SIG-M5 treated with dmso at 0.1 percent for 504 hours (cell line): Measurements from ENCODE around the gene SPATA31D1.
"Not testable (repeated sequence)": the region's sequence is repeated elsewhere in the genome, so short reads cannot be mapped to it uniquely, and the experiment has no call there.

Source experiments
- DNase-seq: peaks from one replicate; lab custom pipeline; 2025; ENCODE audit not compliant: unreplicated experiment; lab: John Stamatoyannopoulos, UW

The SPATA31D1 gene

DNA sequence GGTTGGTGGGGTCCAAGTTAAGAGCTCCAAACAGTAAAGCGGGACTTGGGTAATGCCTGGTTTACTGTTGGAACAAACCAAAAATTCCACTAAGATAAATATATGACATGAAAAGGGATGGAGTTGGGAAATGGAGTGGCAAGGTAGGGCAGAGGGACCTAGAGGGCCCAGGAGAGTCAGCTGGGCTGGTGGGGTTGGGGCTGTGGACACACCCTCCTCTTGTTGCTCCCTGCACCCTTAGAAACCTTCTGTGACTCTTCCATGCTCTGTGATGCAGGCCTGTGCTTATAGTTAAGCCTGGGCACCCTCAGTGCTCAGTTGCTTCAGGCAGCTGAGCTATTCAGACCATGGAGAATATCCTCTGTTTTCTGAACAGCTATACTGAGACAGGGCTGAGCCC lies at the start of gene SPATA31D1:
SPATA31D1 (plus strand) TSS at position 301 of the 400 bp plus-strand sequence; CDS start at position 348, 47 bp downstream.
- not testable (repeated sequence) for DNase-seq

- not testable (repeated sequence) for DNase-seq
These were observed 45.2 kb upstream of the SPATA31D1 start, which contains the start of gene SPATA31D3 for GRCh38 chr9:81943393-81943792. SPATA31D3 (plus strand) TSS chr9:81943500; CDS start chr9:81943586, 86 bp downstream.

DNA sequence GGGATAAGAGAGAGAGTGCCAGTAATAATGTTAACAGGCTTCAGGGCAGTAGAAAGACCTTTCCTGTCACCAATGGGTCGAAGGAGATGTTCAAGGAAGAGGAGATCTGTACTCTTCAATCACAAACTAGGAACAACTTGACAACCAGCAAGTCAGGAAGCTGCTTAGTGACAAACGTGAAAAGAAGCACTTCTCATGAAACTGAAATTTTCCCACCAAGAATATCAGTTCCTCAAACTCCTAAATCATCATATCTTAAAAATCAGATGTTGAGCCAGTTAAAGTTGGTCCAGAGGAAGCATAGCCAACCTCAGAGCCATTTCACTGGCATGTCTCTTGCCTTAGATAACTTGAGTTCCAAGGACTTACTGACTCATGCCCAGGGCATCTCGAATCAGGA lies 39.9 kb upstream of the SPATA31D1 start:
- DNase-seq = not testable (repeated sequence)

- DNase-seq = no peak
These were observed 35.5 kb upstream of the SPATA31D1 start for GRCh38 chr9:81953096-81953495.

DNA sequence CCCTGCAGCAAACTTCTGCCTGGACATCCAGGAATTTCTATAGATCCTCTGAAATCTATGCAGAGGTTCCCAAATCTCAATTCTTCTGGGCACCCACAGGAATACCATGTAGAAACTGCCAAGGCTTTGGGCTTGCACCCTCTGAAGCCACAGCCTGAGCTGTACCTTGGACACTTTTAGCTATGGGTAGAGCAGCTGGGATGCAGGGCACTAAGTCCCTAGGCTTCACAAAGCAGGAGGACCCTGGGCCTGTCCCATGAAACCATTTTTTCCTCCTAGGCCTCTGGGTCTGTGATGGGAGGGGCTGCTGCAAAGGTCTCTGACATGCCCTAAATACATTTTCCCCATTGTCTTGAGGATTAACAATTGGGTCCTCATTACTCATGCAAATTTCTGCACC lies 32.9 kb upstream of the SPATA31D1 start:
- no peak for DNase-seq

GRCh38 chr9:81964218-81965171 lies 24.1 kb upstream of the SPATA31D1 start:
- DNase-seq = no peak

DNA sequence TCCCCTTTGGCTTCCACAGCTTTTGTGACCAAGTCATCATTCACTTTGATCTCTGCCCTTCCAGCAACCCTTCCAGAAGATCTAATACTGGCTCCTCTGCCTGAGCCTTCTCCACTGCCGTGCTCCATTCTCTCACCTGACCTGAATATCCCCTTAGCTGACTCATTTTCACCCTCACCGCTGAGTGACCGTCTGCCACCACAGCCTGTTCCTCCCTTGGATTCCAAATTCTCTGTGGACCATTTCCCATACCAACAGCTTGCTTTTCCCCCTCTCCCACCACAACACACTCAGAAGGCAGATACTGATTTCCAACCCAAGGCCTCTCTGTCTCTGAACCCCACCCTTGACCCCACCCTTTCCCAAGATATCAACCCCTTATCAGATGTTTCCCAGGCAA lies 20.5 kb upstream of the SPATA31D1 start:
- no peak for DNase-seq

GRCh38 chr9:81969971-81970370 lies 18.6 kb upstream of the SPATA31D1 start:
- no peak for DNase-seq

- DNase-seq = no peak
These were observed 16.8 kb upstream of the SPATA31D1 start for GRCh38 chr9:81971727-81972126.

DNA sequence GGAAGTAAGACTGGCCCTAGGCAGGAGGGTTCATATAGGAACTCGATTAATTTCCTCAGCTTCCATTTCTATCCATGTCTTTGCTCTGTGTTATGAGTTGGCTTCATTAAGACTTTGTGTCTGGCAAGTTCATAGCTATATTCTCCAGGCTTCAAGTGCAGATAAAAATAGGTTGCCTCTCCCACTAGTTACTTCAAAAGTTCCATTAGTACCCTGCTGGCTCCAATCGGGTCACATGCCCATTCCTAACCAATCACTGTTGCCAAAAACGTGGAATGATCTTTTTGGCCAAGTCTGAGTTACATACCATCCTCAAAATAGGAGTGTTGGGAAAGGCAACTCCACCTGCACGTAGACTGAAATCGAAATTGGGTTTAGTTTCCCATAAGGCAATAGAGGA lies 13.8 kb upstream of the SPATA31D1 start:
- DNase-seq = no peak

DNA sequence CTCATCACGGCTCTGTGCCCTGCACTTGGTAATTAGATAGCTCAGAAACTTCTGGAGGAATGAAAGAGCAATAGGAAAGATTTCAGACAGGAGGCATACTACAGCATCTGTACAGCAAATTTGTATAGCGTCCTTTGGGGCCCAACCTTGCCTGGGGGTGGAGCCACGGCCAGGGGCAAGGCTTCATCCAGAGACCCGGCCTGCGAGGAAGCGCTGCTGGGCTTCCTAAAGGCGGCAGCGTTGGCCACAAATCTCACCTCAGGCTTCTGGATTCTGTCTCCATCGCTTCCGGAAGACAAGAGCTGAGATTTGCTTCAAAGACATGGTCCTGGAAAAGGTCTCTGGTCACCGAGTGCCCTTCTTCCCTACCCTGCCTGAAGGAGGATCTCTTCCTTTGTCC lies 12.2 kb upstream of the SPATA31D1 start:
- no peak for DNase-seq

DNA sequence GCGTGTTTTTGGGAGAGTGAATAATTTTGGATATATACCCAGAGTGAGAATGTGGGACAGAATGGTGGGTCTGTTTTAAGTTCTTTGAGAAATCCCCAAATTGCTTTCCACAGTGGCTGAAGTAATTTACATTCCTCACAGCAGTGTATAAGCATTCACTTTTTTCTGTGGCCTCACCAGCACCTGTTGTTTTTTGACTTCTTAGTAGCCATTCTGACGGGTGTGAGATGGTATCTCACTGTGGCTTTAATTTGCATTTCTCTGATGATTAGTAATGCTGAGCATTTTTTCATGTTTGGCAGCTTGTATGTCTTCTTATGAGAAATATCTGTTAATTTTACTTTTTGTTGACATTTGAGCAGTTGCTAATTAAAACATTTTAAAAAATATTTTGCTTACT lies 9.4 kb upstream of the SPATA31D1 start:
- no peak for DNase-seq

GRCh38 chr9:81980568-81980967 lies 8.0 kb upstream of the SPATA31D1 start:
- no peak for DNase-seq

GRCh38 chr9:81981883-81982282 lies 6.7 kb upstream of the SPATA31D1 start:
- DNase-seq = no peak

GRCh38 chr9:81984928-81985327 lies 3.6 kb upstream of the SPATA31D1 start:
- DNase-seq = no peak

GRCh38 chr9:81986051-81986450 lies 2.5 kb upstream of the SPATA31D1 start:
- DNase-seq = no peak

GRCh38 chr9:81989700-81990099 lies 1.1 kb downstream of the SPATA31D1 start:
- no peak for DNase-seq

- DNase-seq = no peak
These were observed 5.1 kb downstream of the SPATA31D1 start for GRCh38 chr9:81993656-81994055.

DNA sequence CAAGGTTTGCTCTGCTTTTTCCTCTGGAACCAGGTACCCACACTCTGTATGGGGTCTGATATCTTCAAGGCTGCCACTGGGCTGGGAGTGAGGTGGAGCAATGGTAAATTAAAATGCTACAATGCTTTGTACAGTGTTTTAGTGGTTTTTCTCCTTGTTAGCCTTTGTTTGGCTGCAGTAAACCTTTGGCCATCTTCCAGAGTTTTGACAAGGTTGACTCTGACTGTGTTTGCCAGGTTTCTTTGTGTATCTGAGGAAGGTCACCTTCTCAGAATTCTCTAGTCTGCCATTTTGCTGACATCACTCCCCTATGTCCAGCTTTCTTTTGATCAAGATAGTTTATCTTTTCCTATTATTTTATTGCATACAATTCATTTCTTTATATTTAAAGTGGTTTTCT lies 11.2 kb downstream of the SPATA31D1 start:
- DNase-seq = no peak

DNA sequence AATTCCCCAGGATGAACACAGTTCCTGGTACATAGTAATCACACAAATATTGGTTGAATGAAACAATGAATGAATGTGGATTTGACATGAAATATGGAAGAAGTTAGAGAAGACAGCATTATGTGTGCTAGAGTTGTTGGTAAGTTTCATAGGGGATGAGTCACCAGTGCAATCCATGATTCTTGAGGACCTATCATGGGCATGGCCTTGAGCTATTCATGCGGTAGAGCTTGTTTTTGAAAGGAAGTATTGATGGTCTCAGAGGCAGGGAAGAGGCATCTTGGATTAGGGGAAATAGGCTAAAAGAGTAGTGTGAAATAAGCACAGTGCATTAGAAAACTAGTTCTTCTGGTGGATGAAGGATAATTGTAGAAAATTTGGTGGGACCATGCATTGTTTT lies 22.1 kb downstream of the SPATA31D1 start:
- DNase-seq = no peak

DNA sequence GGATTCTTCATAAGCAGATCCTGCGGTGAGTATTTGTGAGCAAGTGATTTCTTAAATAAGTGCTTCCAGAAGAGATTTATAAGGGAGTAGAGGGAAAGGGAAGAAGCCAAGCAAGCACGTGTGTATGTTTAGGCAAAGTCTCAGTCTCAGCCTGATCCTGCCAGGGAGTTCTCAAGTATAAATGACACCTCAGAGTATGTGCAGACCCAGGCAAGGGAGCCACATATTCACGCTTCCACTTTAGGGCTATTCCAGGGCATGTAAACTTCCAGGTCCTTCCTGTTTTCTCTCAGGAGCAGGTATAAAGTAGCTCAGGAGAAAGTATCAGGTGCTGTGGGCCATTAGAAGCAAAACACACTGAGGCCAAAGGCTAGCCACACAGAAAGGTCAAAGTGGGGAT lies 22.6 kb downstream of the SPATA31D1 start:
- no peak for DNase-seq

DNA sequence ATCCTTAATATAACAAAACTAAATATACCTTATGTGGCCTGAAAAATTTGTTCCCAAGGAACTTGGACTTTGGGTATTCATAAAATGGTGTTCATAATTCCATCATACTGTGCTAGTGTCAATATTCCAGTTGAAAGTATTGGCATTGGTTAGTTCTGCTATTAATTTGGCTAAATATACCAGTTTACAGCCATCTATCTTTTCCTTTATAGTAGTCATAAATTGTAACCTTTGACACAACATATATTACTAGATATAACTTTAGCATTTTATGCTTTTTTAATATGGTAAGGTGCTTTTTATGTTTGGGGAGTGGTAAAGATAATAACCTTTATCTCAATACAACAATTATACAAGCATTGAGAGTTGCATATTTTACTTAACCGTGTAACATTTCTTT lies 23.7 kb downstream of the SPATA31D1 start:
- no peak for DNase-seq

- no peak for DNase-seq
These were observed 31.8 kb downstream of the SPATA31D1 start for GRCh38 chr9:82020331-82020730.
